Ovary (tissue), 9 donors: ENCODE measurements around the gene NHLRC4. TPM values are rescaled to one million over a fixed set of nuclear protein-coding genes. Genes with fewer than 3 reads are reported as not detected.

Experiments used
- DNase-seq, 5 donors: peaks; one replicate each; pipeline ENCODE4 v3.0.0-alpha.2; 2019 to 2020
- H3K27ac ChIP-seq, 2 donors: fragments of 200-600 bp; one replicate each; pipeline versions ENCODE4 v1.5.1 to v1.8.0; 2019 to 2022
- H3K27me3 ChIP-seq: fragments of 200-600 bp; one replicate; pipeline ENCODE4 v1.8.0; 2022
- H3K36me3 ChIP-seq: fragments of 200-600 bp; sonication (generic); one replicate; pipeline ENCODE4 v1.5.1; 2019
- H3K4me1 ChIP-seq: one replicate; pipeline ENCODE4 v1.8.1; 2013; ENCODE audit warnings: mild to moderate bottlenecking, moderate library complexity; ENCODE audit not compliant: insufficient read depth
- H3K4me3 ChIP-seq: fragments of 200-600 bp; sonication (generic); one replicate; pipeline ENCODE4 v1.5.1; 2017
- H3K9me3 ChIP-seq, 2 donors: fragments of 200-600 bp in 1 of 2; sonication (generic) in 1 of 2; one replicate each; pipeline versions ENCODE4 v1.5.1 to v1.8.1; 2013 to 2019; ENCODE audit warnings: mild to moderate bottlenecking in 1 of 2, moderate library complexity in 1 of 2
- EP300 ChIP-seq: sonication (generic); formaldehyde crosslinking; IDR thresholded peaks from one replicate; pipeline ENCODE4 v1.6.1; 2017; ENCODE audit warnings: antibody characterized with exemption
- POLR2A ChIP-seq: fragments of 450-650 bp; IDR thresholded peaks from one replicate; pipeline ENCODE4 v1.6.1; 2017; ENCODE audit warnings: antibody characterized with exemption, mild to moderate bottlenecking, moderate library complexity
- WGBS, 3 donors: extraction: QIAGEN DNeasy Blood & Tissue Kit in 1 of 3; methylation state at CpG; one replicate each; pipeline versions ENCODE4 v1.1.5 to v1.1.7; 2013 to 2017; 5-methylcytosine and 5-hydroxymethylcytosine counted together
- intact Hi-C, 4 donors: fragments of 100-400 bp; cut with DNase I; formaldehyde crosslinking; loops; one replicate each; pipeline versions ENCODE4 v1.11.0 to v1.15.1; 2022 to 2023
- polyA plus RNA-seq, 2 donors: library from polyadenylated mRNA; stranded (reverse); fragments of 200-250 nt in 1 of 2; fragments of 350-450 nt in 1 of 2; fragmentation: Illumina TruSeq in 1 of 2; extraction: RNeasy Lipid Tissue Mini Kit (QIAGEN cat#74804) in 1 of 2; gene quantifications; one replicate each; pipeline ENCODE4 v1.2.3, GENCODE V29; 2013 to 2014
- total RNA-seq, 7 donors: library from RNA; depleted of rRNA in 2 of 7; stranded (reverse); fragments of >200 nt in 2 of 7; fragmentation: NEBNext Ultra II Directional in 3 of 7; extraction: Animal tissue kit (Norgen Biotek cat#: 25700) in 3 of 7; gene quantifications; one replicate each; pipeline versions ENCODE4 v1.1.0 to v1.2.4, GENCODE V29; 2016 to 2023
- TF ChIP-seq, protein P1 (sequence below), 3 donors: fragments of 450-650 bp in 2 of 3; fragments of 200-600 bp in 1 of 3; IDR thresholded peaks; one replicate each; pipeline versions ENCODE4 v1.5.1 to v1.8.0; 2016 to 2022; ENCODE audit warnings: antibody characterized with exemption in 3 of 3, mild to moderate bottlenecking in 1 of 3
- donor health status: DM: no; HTN: no; CAD: no; lungs with moderate emphysema.
- donor health status: DM: no; HTN: no; CAD: no.
- donor health status: Bipolar disorder and iron deficiency.
- donor health status: DM: yes; HTN: yes; CAD: no.
- donor health status: DM: no; HTN: no; CAD: no.
- donor health status: DM: yes; HTN: yes; CAD: no.

NHLRC4 gene
- total and polyA plus RNA-seq, 9 donors, result 0.53 to 15.4 (median 5.0) TPM

DNA sequence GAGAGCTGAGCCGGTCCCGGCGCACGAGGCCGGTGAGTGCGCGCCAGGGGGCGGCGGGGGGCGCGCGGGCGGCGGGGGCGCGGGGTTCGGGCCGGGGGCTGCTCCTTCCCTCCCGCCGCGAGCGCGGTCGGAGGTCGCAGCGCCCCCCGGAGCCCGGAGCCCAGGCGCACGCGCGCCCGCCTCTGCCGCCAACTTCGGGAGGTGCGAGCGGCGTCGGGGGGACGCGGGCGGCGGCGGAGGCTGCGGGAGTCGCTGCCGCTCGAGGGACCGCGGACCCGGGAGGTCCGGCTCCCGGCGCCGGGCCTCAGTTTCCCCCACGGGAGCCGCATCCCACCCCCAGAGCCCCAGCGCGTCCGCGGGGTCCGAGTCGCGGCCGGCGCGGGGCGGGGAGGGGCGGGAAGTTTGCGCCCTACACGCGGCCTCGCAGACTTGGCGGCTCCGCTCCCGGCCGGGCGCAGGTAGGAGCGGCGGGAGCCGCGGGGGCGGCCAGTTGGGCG lies 6.6 kb upstream of the NHLRC4 start, which contains the start of gene PRR35:
Gene PRR35, plus strand, starts transcription at position 191 of the 497 bp plus-strand sequence. CDS start 2,901 bp downstream, outside the sequence.
- peaks cover 3% of the 10 kb centered on the region for H3K27me3 ChIP-seq
- 1 to 5% (median 1%) methylated on average over 8 to 83 of the region's 84 CpGs for WGBS, 3 donors
- H3K4me3 ChIP-seq, result no peak within 1 kb of the TSS

DNA sequence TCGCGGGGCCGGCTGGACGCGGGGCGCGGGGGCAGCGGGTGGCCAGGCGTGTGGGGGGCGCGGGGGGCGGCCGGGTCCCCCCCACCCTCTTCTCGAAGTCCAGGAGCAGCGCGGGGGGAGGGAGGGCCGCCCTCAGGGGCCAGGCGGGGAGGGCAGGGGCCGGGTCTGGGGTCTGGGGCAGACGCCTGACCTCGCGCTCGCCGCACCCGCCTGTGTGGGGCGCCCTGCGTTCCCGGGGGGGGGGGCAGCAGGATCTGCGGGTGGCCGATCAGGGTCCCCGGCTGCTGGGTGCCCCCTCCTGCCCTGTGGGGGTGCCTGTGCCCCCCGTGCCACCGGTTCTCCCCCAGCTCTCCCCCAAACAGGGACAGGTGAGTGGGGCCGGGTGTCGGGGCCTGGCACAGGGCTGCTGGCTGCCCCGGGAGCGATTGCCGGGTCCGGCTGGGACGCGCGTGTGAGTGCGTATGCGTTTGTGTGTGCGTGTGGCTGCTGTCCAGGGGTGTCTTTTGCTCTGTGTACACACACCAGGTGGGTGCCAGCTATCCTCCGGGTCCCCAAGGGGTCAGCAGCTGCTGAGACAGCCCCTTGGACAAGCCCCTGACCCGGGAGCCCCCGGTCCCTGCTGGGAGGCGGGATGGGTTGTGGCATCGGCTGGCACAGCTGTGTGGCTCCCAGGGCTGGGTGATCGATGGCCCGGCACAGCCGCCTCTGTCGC lies 5.9 kb upstream of the NHLRC4 start:
- no peak for TF ChIP-seq EP300
- TF ChIP-seq, protein P1, sequence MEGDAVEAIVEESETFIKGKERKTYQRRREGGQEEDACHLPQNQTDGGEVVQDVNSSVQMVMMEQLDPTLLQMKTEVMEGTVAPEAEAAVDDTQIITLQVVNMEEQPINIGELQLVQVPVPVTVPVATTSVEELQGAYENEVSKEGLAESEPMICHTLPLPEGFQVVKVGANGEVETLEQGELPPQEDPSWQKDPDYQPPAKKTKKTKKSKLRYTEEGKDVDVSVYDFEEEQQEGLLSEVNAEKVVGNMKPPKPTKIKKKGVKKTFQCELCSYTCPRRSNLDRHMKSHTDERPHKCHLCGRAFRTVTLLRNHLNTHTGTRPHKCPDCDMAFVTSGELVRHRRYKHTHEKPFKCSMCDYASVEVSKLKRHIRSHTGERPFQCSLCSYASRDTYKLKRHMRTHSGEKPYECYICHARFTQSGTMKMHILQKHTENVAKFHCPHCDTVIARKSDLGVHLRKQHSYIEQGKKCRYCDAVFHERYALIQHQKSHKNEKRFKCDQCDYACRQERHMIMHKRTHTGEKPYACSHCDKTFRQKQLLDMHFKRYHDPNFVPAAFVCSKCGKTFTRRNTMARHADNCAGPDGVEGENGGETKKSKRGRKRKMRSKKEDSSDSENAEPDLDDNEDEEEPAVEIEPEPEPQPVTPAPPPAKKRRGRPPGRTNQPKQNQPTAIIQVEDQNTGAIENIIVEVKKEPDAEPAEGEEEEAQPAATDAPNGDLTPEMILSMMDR (IDR thresholded peaks at IDR 0.05), result no peak
- TF ChIP-seq POLR2A, result no peak
- Histone ChIP-seq H3K9me3 (no peaks in the 10 kb centered on the region), H3K4me1 (peaks cover 9% of the 10 kb centered on the region), H3K36me3 (no peaks in the 10 kb centered on the region), H3K27me3 (peaks cover 3% of the 10 kb centered on the region), H3K4me3 (no peak overlapping the region), H3K27ac (no peak overlapping the region)
- 17 to 40% (median 37%) methylated on average over 19 to 54 of the region's 54 CpGs for WGBS, 3 donors
- DNase-seq, result no peak
- intact Hi-C loops, result no loop called here

More for the DNA sequence above, 6.6 kb upstream of the NHLRC4 start, which contains the start of gene PRR35:
- no peaks in the 10 kb centered on the region for H3K9me3 ChIP-seq
- DNase-seq, result no peak
- H3K4me1 ChIP-seq, result peaks cover 4% of the 10 kb centered on the region
- no peaks in the 10 kb centered on the region for H3K36me3 ChIP-seq
- no peak within 1 kb of the TSS for H3K27ac ChIP-seq
- intact Hi-C loops, result no loop called here
- TF ChIP-seq EP300 (no peak), POLR2A (no peak)
- TF ChIP-seq, protein P1 (IDR thresholded peaks at IDR 0.05), result no peak

DNA sequence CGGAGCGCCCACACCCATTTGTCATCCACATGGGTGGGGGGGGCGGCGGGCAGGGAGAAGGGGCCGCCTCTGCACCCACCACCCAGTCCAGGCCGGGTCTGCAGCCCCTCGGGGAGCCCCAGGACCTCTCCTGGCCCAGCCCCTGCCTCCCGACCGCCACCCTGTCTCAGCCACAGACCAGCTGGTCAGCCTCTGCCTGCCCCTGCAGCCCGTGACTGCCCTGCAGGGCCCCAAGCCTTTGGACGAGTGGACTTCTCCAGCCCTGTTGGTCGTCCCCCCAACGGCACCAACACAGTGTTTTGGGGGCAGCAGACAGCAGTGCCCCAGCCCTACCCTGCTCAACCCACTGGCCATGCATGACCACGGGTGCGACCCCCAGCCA lies 5.4 kb upstream of the NHLRC4 start:
- Histone ChIP-seq H3K9me3 (no peaks in the 10 kb centered on the region), H3K4me1 (peaks cover 13% of the 10 kb centered on the region), H3K27ac (no peak overlapping the region), H3K4me3 (no peak overlapping the region), H3K36me3 (no peaks in the 10 kb centered on the region), H3K27me3 (peaks cover 3% of the 10 kb centered on the region)
- intact Hi-C loops, result no loop called here
- WGBS, 3 donors, result 64 to 79% (median 74%) methylated on average over 8 to 15 of the region's 15 CpGs
- TF ChIP-seq, protein P1 (IDR thresholded peaks at IDR 0.05), result no peak
- TF ChIP-seq POLR2A, result no peak
- TF ChIP-seq EP300, result no peak
- no peak for DNase-seq

DNA sequence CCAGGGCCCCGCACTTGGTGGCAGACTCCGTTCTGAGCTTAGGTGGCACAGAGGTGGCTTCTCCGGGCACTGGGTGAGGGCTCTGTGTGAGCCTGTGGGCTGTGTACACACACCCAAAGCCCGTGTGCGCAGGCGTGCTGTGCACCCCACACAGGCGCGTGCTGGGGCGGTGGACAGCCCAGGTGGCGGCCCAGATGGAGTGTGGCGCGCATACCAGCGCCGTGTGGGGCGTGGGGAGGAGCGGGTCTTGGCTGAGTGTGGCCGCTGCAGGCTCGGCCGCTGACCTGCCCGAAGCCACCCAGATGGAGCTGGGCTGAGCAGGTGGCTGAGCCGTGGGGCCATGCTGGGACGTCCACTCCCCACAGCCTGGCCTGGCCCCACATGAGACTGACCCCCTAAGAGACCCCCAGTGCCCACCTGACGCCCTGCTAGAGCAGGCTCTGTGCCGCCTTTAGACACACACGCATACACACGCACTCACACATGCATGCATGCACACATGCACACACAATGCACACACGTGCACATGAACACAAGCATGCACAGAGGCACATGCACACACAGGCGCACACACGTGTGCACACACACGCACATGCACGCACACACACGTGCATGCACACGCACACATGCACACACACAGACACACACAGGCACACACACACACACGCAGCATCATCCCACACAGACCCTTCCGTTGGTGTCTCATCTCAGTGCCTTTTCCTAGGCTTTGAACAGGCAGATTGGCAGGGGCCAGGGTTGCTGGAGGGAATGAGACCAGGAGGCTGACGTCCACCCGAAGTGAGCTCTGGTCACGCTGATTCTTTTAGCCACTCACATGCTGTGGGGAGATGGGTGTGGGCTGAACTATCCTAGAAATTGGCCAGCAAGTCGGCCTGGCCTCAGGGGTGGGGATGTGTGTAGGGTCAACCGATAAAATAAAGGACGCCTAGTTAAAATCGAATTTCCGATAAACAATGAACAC lies 4.6 kb upstream of the NHLRC4 start:
- peaks cover 3% of the 10 kb centered on the region for H3K27me3 ChIP-seq
- intact Hi-C loops, result no loop called here
- WGBS, 3 donors, result 82 to 86% (median 86%) methylated on average over 41 to 43 of the region's 43 CpGs
- no peaks in the 10 kb centered on the region for H3K9me3 ChIP-seq
- H3K4me3 ChIP-seq, result no peak overlapping the region
- DNase-seq, result no peak
- H3K4me1 ChIP-seq, result peaks cover 20% of the 10 kb centered on the region
- no peak overlapping the region for H3K27ac ChIP-seq
- TF ChIP-seq EP300, result no peak
- TF ChIP-seq POLR2A, result no peak
- TF ChIP-seq, protein P1 (IDR thresholded peaks at IDR 0.05), result no peak
- H3K36me3 ChIP-seq, result no peaks in the 10 kb centered on the region
